IMR-90 (cell line): ENCODE results near the gene OR10Z1. TPM values are rescaled to one million over a fixed set of nuclear protein-coding genes. Genes with fewer than 3 reads are reported as not detected.

ENCODE experiments used
- ATAC-seq: fragments of 200-7000 bp; cut with Tn5 transposase; 2 replicates; pipeline ENCODE4 v1.9.1; 2020; ENCODE audit warnings: low read depth, mild to moderate bottlenecking, moderate library complexity
- BruUV-seq: library from RNA; stranded (reverse); fragments of 400-500 nt; replicated peaks from 2 replicates; lab custom pipeline; 2021; lab: Mats Ljungman, UMichigan
- CTCF ChIA-PET: fragments of 300-600 bp; formaldehyde crosslinking; extraction: SDS; loops from one replicate; lab custom pipeline; 2021; ENCODE audit warnings: antibody characterized with exemption; lab: Yijun Ruan, JAX
- POLR2A ChIA-PET: fragments of 300-600 bp; sonication (Branson Sonifier 250); formaldehyde crosslinking; loops from one replicate; lab custom pipeline; 2022; ENCODE audit warnings: antibody characterized with exemption; ENCODE audit not compliant: unreplicated experiment; lab: Charles Lee
- DNase-seq: peaks from one replicate; pipeline ENCODE4 v3.0.0; 2013
- H2AFZ ChIP-seq: replicated peaks from 2 replicates; pipeline ENCODE3; 2013; ENCODE audit warnings: low read length, mild to moderate bottlenecking; ENCODE audit not compliant: poor library complexity
- H2AK5ac ChIP-seq: 2 replicates; pipeline ENCODE4 v1.6.1; 2013; ENCODE audit warnings: low read depth, low read length, inconsistent platforms
- H2AK9ac ChIP-seq: replicated peaks from 2 replicates; pipeline ENCODE3; 2013; ENCODE audit warnings: mild to moderate bottlenecking, low read depth, low read length, moderate library complexity; ENCODE audit not compliant: poor library complexity
- H2BK120ac ChIP-seq: 2 replicates; pipeline ENCODE4 v1.6.1; 2013; ENCODE audit warnings: low read depth, low read length, inconsistent platforms
- H2BK15ac ChIP-seq: 3 replicates; pipeline ENCODE4 v1.6.1; 2013; ENCODE audit warnings: low read depth, low read length, inconsistent platforms
- H2BK20ac ChIP-seq: 2 replicates; pipeline ENCODE4 v1.6.1; 2013; ENCODE audit warnings: low read depth, mild to moderate bottlenecking, inconsistent platforms, low read length, moderate library complexity
- H2BK5ac ChIP-seq: 2 replicates; pipeline ENCODE4 v1.6.1; 2013; ENCODE audit warnings: mild to moderate bottlenecking, low read depth, low read length, inconsistent platforms; ENCODE audit not compliant: poor library complexity, severe bottlenecking
- H3K14ac ChIP-seq: replicated peaks from 2 replicates; pipeline ENCODE4 v1.6.1; 2013; ENCODE audit warnings: low read depth, low read length, inconsistent platforms
- H3K18ac ChIP-seq: 2 replicates; pipeline ENCODE4 v1.6.1; 2013; ENCODE audit warnings: low read depth, low read length, control low read depth
- H3K23ac ChIP-seq: 2 replicates; pipeline ENCODE4 v1.6.1; 2013; ENCODE audit warnings: low read depth, low read length, inconsistent platforms
- H3K27ac ChIP-seq: 2 replicates; pipeline ENCODE4 v1.5.1; 2013; ENCODE audit warnings: mild to moderate bottlenecking, control low read depth, low read length; ENCODE audit not compliant: insufficient read depth
- H3K27me3 ChIP-seq: 2 replicates; pipeline ENCODE4 v1.6.1; 2013; ENCODE audit warnings: low read length; ENCODE audit not compliant: control insufficient read depth, insufficient read depth
- H3K36me3 ChIP-seq: 2 replicates; pipeline ENCODE4 v1.6.1; 2013; ENCODE audit warnings: low read length, mixed read lengths; ENCODE audit not compliant: control insufficient read depth, insufficient read depth
- H3K4ac ChIP-seq: 2 replicates; pipeline ENCODE4 v1.6.1; 2013; ENCODE audit warnings: low read depth, low read length, inconsistent platforms
- H3K4me1 ChIP-seq: 2 replicates; pipeline ENCODE4 v1.6.1; 2013; ENCODE audit warnings: low read length, mixed read lengths; ENCODE audit not compliant: control insufficient read depth, insufficient read depth
- H3K4me2 ChIP-seq: 2 replicates; pipeline ENCODE4 v1.6.1; 2013; ENCODE audit warnings: low read depth, mild to moderate bottlenecking, control low read depth, low read length, moderate library complexity
- H3K4me3 ChIP-seq: 2 replicates; pipeline ENCODE4 v1.5.1; 2013; ENCODE audit warnings: low read depth, mild to moderate bottlenecking, control low read depth, low read length, moderate library complexity; ENCODE audit not compliant: insufficient read depth
- H3K56ac ChIP-seq: 2 replicates; pipeline ENCODE4 v1.6.1; 2013; ENCODE audit warnings: low read length, inconsistent platforms; ENCODE audit not compliant: insufficient read depth; ENCODE audit errors: extremely low read depth
- H3K79me1 ChIP-seq, 2 experiments: 2 replicates each; pipeline ENCODE4 v1.6.1; 2013; ENCODE audit warnings: low read length in 2 of 2, inconsistent platforms in 1 of 2, low read depth in 1 of 2
- H3K9ac ChIP-seq: 2 replicates; pipeline ENCODE4 v1.6.1; 2013; ENCODE audit warnings: low read depth, low read length, control low read depth
- H3K9me1 ChIP-seq: 2 replicates; pipeline ENCODE4 v1.6.1; 2013; ENCODE audit warnings: low read length, inconsistent platforms; ENCODE audit not compliant: insufficient read depth
- H3K9me3 ChIP-seq: 2 replicates; pipeline ENCODE4 v1.6.1; 2013; ENCODE audit warnings: low read length; ENCODE audit not compliant: control insufficient read depth, insufficient read depth
- H4K20me1 ChIP-seq: 2 replicates; pipeline ENCODE4 v1.6.1; 2013; ENCODE audit warnings: low read length, inconsistent platforms; ENCODE audit not compliant: insufficient read depth
- H4K5ac ChIP-seq: 2 replicates; pipeline ENCODE4 v1.6.1; 2013; ENCODE audit warnings: mild to moderate bottlenecking, low read depth, low read length, control low read depth
- H4K8ac ChIP-seq, 2 experiments: 2 replicates each; pipeline ENCODE4 v1.6.1; 2013; ENCODE audit warnings: low read depth in 2 of 2, low read length in 2 of 2, control low read depth in 1 of 2, inconsistent platforms in 1 of 2
- H4K91ac ChIP-seq: 2 replicates; pipeline ENCODE4 v1.6.1; 2013; ENCODE audit warnings: low read depth, low read length, inconsistent platforms; ENCODE audit not compliant: insufficient read depth
- MAFK ChIP-seq: IDR thresholded peaks from 2 replicates; pipeline ENCODE4 v1.6.1; 2012; ENCODE audit warnings: low read depth, low read length, improper control_type of control experiment
- WGBS, 2 experiments: methylation state at CpG; one replicate each; pipeline versions ENCODE4 v1.1.5 to v1.1.7; 2013; ENCODE audit warnings: missing lambda C conversion rate in 2 of 2; ENCODE audit not compliant: insufficient read length in 1 of 2; ENCODE audit errors: extremely low coverage in 2 of 2; 5-methylcytosine and 5-hydroxymethylcytosine counted together
- dilution Hi-C: fragments of 300-500 bp; cut with HindIII; formaldehyde crosslinking; loops from one replicate; pipeline ENCODE4 v1.14.3; 2018; ENCODE audit warnings: low sequenced_read_pairs; ENCODE audit not compliant: unreplicated experiment
- in situ Hi-C: fragments of 300-500 bp; cut with MboI; formaldehyde crosslinking; loops from 3 replicates; pipeline ENCODE4 v1.14.3; 2019; ENCODE audit warnings: low sequenced_read_pairs, inconsistent platforms, mixed read lengths
- intact Hi-C: fragments of 100-400 bp; cut with micrococcal nuclease; formaldehyde crosslinking; loops from 2 replicates; pipeline ENCODE4 v1.10.0; 2022
- polyA plus RNA-seq, 3 experiments: library from polyadenylated mRNA; depleted of rRNA; stranded (reverse); fragments of >200 nt; gene quantifications; 2 replicates each; pipeline ENCODE4 v1.2.3, GENCODE V29; 2012; ENCODE audit warnings: low replicate concordance in 1 of 3
- total RNA-seq: library from RNA; depleted of rRNA; stranded (reverse); fragments of >200 nt; gene quantifications from 2 replicates; pipeline ENCODE4 v1.2.3, GENCODE V29; 2012
- TF ChIP-seq, protein P1 (sequence below): conservative IDR thresholded peaks from 2 replicates; pipeline ENCODE4 v1.5.1; 2012; ENCODE audit warnings: mild to moderate bottlenecking, low read depth, low read length, improper control_type of control experiment

OR10Z1 gene
- total and polyA plus RNA-seq, 2 of the 4 experiments (the other 2 are of a cell fraction), result not detected

DNA sequence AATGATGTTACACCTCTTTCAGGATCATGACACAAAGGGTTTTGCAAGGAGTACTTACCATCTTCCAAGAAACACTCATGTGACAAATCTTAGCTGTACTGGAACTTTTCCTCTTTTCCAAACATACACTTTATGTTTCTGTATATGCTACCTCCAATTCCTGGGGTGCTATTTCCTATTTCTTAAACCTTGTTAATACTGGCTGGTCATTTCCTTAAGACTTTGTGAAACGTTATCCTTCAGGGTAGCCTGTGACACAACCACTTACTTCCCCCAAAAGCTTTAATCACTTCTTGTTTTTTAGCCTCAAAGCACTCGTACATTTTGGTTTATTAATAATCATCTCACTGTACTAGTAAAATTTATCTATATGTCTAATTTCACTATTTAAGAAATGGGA, 39.4 kb downstream of the OR10Z1 start:
- Histone ChIP-seq H3K27ac (no peak overlapping the region), H2AFZ (no peak overlapping the region), H4K8ac (no peak overlapping the region), H3K9me1 (no peaks in the 10 kb centered on the region), H2BK20ac (no peak overlapping the region), H3K27me3 (no peaks in the 10 kb centered on the region), H3K9ac (no peak overlapping the region), H3K56ac (no peak overlapping the region), H3K9me3 (no peaks in the 10 kb centered on the region), H4K91ac (no peak overlapping the region), H2BK15ac (no peak overlapping the region), H4K20me1 (no peaks in the 10 kb centered on the region), H4K5ac (no peak overlapping the region), H2BK120ac (no peak overlapping the region), H3K23ac (no peak overlapping the region), H3K79me1 (no peaks in the 10 kb centered on the region), H3K4me1 (no peaks in the 10 kb centered on the region), H3K14ac (no peak overlapping the region), H2AK9ac (no peak overlapping the region), H3K18ac (no peak overlapping the region), H2BK5ac (no peak overlapping the region), H2AK5ac (no peak overlapping the region), H3K4ac (no peak overlapping the region), H3K4me3 (no peak overlapping the region), H3K36me3 (no peaks in the 10 kb centered on the region), H3K4me2 (no peak overlapping the region)
- TF ChIP-seq, protein P1, sequence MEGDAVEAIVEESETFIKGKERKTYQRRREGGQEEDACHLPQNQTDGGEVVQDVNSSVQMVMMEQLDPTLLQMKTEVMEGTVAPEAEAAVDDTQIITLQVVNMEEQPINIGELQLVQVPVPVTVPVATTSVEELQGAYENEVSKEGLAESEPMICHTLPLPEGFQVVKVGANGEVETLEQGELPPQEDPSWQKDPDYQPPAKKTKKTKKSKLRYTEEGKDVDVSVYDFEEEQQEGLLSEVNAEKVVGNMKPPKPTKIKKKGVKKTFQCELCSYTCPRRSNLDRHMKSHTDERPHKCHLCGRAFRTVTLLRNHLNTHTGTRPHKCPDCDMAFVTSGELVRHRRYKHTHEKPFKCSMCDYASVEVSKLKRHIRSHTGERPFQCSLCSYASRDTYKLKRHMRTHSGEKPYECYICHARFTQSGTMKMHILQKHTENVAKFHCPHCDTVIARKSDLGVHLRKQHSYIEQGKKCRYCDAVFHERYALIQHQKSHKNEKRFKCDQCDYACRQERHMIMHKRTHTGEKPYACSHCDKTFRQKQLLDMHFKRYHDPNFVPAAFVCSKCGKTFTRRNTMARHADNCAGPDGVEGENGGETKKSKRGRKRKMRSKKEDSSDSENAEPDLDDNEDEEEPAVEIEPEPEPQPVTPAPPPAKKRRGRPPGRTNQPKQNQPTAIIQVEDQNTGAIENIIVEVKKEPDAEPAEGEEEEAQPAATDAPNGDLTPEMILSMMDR, result no peak
- no peak for TF ChIP-seq MAFK
- in situ Hi-C loops (no loop called here), dilution Hi-C loops (no loop called here), intact Hi-C loops (no loop called here)
- DNase-seq, result no peak
- no TSS peak for BruUV-seq
- WGBS, 2 experiments, result no CpG with 5 or more reads among the region's 2 CpGs
- ChIA-PET POLR2A (no interaction called here), CTCF (no interaction called here)
- ATAC-seq, result no peak
